Neural progenitor cell (in vitro differentiated cells): ENCODE data around the gene LIMS2.

Source experiments
- EZH2 ChIP-seq: fragments of 200-600 bp; sonication (generic); IDR thresholded peaks from 2 replicates; pipeline ENCODE4 v1.6.1; 2017; ENCODE audit warnings: antibody characterized with exemption, mild to moderate bottlenecking, moderate library complexity
- TF ChIP-seq, protein P1 (sequence below): fragments of 200-600 bp; sonication (generic); IDR thresholded peaks from 2 replicates; pipeline ENCODE4 v1.5.1; 2017; ENCODE audit warnings: antibody characterized with exemption, mild to moderate bottlenecking

DNA sequence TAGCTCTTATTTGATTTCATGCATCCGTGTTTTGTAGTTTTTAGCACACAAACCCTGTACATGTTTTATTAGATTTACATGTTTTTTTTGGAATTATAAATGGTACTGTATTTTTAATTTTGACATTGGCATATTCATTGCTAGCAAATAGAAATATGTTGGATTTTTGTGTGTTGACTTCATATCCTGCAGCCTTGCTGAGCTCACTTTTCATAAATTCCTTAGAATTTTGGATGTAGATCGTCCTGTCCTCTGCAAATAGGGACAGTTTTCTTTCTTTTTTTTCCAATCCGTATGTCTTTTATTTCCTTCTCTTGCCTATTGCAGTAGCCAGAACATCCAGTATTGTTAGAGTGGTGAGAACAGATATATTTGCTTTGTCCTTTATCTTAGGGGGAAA lies 76.1 kb downstream of the LIMS2 start:
- TF ChIP-seq, protein P1, sequence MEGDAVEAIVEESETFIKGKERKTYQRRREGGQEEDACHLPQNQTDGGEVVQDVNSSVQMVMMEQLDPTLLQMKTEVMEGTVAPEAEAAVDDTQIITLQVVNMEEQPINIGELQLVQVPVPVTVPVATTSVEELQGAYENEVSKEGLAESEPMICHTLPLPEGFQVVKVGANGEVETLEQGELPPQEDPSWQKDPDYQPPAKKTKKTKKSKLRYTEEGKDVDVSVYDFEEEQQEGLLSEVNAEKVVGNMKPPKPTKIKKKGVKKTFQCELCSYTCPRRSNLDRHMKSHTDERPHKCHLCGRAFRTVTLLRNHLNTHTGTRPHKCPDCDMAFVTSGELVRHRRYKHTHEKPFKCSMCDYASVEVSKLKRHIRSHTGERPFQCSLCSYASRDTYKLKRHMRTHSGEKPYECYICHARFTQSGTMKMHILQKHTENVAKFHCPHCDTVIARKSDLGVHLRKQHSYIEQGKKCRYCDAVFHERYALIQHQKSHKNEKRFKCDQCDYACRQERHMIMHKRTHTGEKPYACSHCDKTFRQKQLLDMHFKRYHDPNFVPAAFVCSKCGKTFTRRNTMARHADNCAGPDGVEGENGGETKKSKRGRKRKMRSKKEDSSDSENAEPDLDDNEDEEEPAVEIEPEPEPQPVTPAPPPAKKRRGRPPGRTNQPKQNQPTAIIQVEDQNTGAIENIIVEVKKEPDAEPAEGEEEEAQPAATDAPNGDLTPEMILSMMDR = no peak
- TF ChIP-seq EZH2 = no peak
